Aortic smooth muscle cell (primary cell): ENCODE results near the gene PRRC1. TPM values are rescaled to one million over a fixed set of nuclear protein-coding genes. Genes with fewer than 3 reads are reported as not detected.

Experiments
- total RNA-seq: library from RNA; depleted of rRNA; stranded (reverse); fragments of >200 nt; gene quantifications from 2 replicates; pipeline ENCODE4 v1.2.3, GENCODE V29; 2014

PRRC1 gene
- total RNA-seq, result 55.0 and 79.1 TPM in 2 replicates

GRCh38 chr5:127517480-127518318 is at the start of gene PRRC1:
PRRC1 (plus strand) TSS chr5:127517640; CDS start chr5:127523480, 5,840 bp downstream.

Other genes starting within 250 kb of the PRRC1 start
- 0.06 and 0.13 TPM in 2 replicates for gene MEGF10, start 226.8 kb upstream of the PRRC1 start, total RNA-seq
- gene CTXN3, start 131.4 kb downstream of the PRRC1 start, total RNA-seq, result not detected in 2 replicates
- gene CCDC192, start 185.8 kb downstream of the PRRC1 start, total RNA-seq, result not detected in 2 replicates